Measurements from ENCODE around the gene NSD1.

- TF ChIP-seq CTCF (conservative IDR thresholded peaks at IDR 0.05; ENCODE audit: low read depth, low read length): no peak
- no peak for TF ChIP-seq EZH2 (IDR thresholded peaks at IDR 0.05; ENCODE audit: low read length, unreplicated experiment)
- TF ChIP-seq EZH2phosphoT487 (IDR thresholded peaks at IDR 0.05; ENCODE audit: borderline replicate concordance, low read length): no peak
Measured at GRCh38 chr5:177188775-177189174, 55.2 kb downstream of the NSD1 start.
